ENCODE measurements around the gene LANCL2.

- TF ChIP-seq, protein P1, sequence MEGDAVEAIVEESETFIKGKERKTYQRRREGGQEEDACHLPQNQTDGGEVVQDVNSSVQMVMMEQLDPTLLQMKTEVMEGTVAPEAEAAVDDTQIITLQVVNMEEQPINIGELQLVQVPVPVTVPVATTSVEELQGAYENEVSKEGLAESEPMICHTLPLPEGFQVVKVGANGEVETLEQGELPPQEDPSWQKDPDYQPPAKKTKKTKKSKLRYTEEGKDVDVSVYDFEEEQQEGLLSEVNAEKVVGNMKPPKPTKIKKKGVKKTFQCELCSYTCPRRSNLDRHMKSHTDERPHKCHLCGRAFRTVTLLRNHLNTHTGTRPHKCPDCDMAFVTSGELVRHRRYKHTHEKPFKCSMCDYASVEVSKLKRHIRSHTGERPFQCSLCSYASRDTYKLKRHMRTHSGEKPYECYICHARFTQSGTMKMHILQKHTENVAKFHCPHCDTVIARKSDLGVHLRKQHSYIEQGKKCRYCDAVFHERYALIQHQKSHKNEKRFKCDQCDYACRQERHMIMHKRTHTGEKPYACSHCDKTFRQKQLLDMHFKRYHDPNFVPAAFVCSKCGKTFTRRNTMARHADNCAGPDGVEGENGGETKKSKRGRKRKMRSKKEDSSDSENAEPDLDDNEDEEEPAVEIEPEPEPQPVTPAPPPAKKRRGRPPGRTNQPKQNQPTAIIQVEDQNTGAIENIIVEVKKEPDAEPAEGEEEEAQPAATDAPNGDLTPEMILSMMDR (conservative IDR thresholded peaks at IDR 0.05; ENCODE audit: low read depth in 2 of 2): no peak
- TF ChIP-seq EZH2phosphoT487 (IDR thresholded peaks at IDR 0.05; ENCODE audit: unreplicated experiment) (no peak), EZH2 (IDR thresholded peaks at IDR 0.05; ENCODE audit: low read depth, unreplicated experiment) (no peak), POLR2AphosphoS5 (IDR thresholded peaks at IDR 0.05; ENCODE audit: low read depth) (no peak), JUNB (IDR thresholded peaks at IDR 0.05; ENCODE audit: unreplicated experiment) (no peak)
Observed at GRCh38 chr7:55449992-55450535, 84.9 kb downstream of the LANCL2 start.

All from GM23338 (cell line).